Liver (tissue), 3 donors: Measurements from ENCODE around the gene ZNF592.

Experiments used
- ATF3 ChIP-seq: IDR thresholded peaks from 2 replicates; pipeline ENCODE4 v1.6.1; 2016; ENCODE audit warnings: antibody characterized with exemption
- CTCF ChIP-seq: fragments of 150-350 bp; IDR thresholded peaks from 2 replicates; pipeline ENCODE4 v1.5.1; 2017; ENCODE audit warnings: improper control_type of control experiment, low read depth, low read length; ENCODE audit not compliant: missing input control
- GABPA ChIP-seq, 2 donors: IDR thresholded peaks in 1 of 2; conservative IDR thresholded peaks in 1 of 2; 2 replicates each; pipeline ENCODE4 v1.6.1; 2016; ENCODE audit warnings: antibody characterized with exemption in 2 of 2, mild to moderate bottlenecking in 1 of 2, moderate library complexity in 1 of 2
- JUND ChIP-seq, 2 donors: IDR thresholded peaks; 2 replicates each; pipeline ENCODE4 v1.6.1; 2016; ENCODE audit warnings: antibody characterized with exemption in 2 of 2
- MAX ChIP-seq: IDR thresholded peaks from 2 replicates; pipeline ENCODE4 v1.6.1; 2016; ENCODE audit warnings: antibody characterized with exemption
- RAD21 ChIP-seq, 2 donors: IDR thresholded peaks; 2 replicates each; pipeline ENCODE4 v1.6.1; 2016; ENCODE audit warnings: antibody characterized with exemption in 2 of 2, mild to moderate bottlenecking in 2 of 2
- REST ChIP-seq: IDR thresholded peaks from 2 replicates; pipeline ENCODE4 v1.6.1; 2016; ENCODE audit warnings: antibody characterized with exemption, mild to moderate bottlenecking
- RXRA ChIP-seq, 2 donors: IDR thresholded peaks; 2 replicates each; pipeline ENCODE4 v1.6.1; 2017 to 2018; ENCODE audit warnings: antibody characterized with exemption in 2 of 2, mild to moderate bottlenecking in 1 of 2
- SP1 ChIP-seq: IDR thresholded peaks from 2 replicates; pipeline ENCODE4 v1.6.1; 2018; ENCODE audit warnings: antibody characterized with exemption, mild to moderate bottlenecking
- TAF1 ChIP-seq: conservative IDR thresholded peaks from 2 replicates; pipeline ENCODE4 v1.6.1; 2016; ENCODE audit warnings: antibody characterized with exemption, mild to moderate bottlenecking
- ZBTB33 ChIP-seq: IDR thresholded peaks from 2 replicates; pipeline ENCODE4 v1.6.1; 2016; ENCODE audit warnings: antibody characterized with exemption
- donor health status: healthy.
- donor health status: healthy.

GRCh38 chr15:84826369-84826823 lies 78.0 kb downstream of the ZNF592 start:
- TF ChIP-seq RAD21 (IDR thresholded peaks at IDR 0.05) (peak; percentile 86 to 88), CTCF (peak; percentile 52), JUND (IDR thresholded peaks at IDR 0.05) (no peak), ATF3 (no peak), TAF1 (no peak), GABPA (IDR thresholded peaks at IDR 0.05 in 1 of 2, conservative IDR thresholded peaks at IDR 0.05 in 1 of 2) (no peak), MAX (no peak), SP1 (peak; percentile 10), ZBTB33 (no peak), RXRA (IDR thresholded peaks at IDR 0.05) (no peak), REST (no peak)
